Measurements from ENCODE around the gene ETS1.

The ETS1 gene

DNA sequence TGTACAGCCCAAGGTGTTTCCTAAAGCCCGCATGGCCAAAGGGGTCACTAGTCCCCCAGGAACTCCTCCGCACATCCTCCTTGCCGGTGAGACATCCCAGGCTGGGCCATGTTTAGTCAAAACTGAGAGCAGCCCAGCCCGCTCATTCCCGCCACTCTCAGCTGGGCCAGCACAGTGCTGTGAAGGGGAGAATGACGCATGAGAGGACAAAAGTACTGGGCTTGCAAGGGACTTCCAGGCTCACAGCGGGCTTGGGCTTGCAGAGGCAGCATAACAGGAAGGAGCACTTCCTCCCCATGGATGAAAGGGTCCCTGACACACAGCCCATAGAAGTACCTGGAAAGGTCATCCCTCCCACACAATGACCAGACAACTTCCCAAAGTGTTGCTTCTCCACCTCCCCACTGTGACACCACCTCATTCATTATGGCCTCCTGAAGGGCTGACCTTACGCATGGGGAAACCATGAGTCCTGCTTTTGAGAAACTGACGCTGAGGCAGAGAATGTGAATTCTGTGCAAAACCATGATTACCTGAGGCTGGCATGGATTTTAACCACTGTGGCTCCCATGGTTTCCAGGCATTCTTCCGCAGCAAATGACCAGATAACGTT is 19.1 kb downstream of the ETS1 start:
- no peak for TF ChIP-seq CTCF (IDR thresholded peaks at IDR 0.05; ENCODE audit: insufficient read depth, missing control alignments)
- FAIRE-seq (no peak), DNase-seq (ENCODE audit: insufficient read length, low spot score) (no peak)

- FAIRE-seq (no peak), DNase-seq (ENCODE audit: insufficient read length, low spot score) (no peak)
- no peak for TF ChIP-seq CTCF (IDR thresholded peaks at IDR 0.05; ENCODE audit: insufficient read depth, missing control alignments)
These were observed 20.2 kb downstream of the ETS1 start for GRCh38 chr11:128567130-128567529.

DNA sequence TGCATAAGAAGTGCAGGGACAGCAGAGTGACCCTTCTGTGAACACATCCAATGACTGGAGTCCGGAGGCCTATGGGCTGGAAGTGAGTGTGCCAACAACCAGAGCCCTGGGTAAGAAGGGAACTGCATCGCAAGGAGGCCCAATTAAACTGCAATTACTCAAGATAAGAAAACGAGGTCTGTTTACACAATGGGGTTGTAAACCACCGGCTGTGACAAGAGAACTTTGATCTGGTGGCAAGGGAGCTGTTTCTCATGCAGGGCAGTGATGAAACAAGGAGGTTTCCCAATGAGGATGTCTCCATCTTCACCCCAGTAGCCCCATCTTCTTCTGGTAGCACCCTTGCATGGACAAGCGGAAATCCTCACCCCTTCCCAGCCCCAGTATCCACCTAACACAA is 21.5 kb downstream of the ETS1 start:
- FAIRE-seq (no peak), DNase-seq (ENCODE audit: insufficient read length, low spot score) (no peak)
- no peak for TF ChIP-seq CTCF (IDR thresholded peaks at IDR 0.05; ENCODE audit: insufficient read depth, missing control alignments)

- TF ChIP-seq CTCF (IDR thresholded peaks at IDR 0.05; ENCODE audit: insufficient read depth, missing control alignments): no peak
- FAIRE-seq (no peak), DNase-seq (ENCODE audit: insufficient read length, low spot score) (no peak)
These were observed 22.6 kb downstream of the ETS1 start for GRCh38 chr11:128564642-128565245.

- no peak for TF ChIP-seq CTCF (IDR thresholded peaks at IDR 0.05; ENCODE audit: insufficient read depth, missing control alignments)
- FAIRE-seq (no peak), DNase-seq (ENCODE audit: insufficient read length, low spot score) (no peak)
These were observed 23.3 kb downstream of the ETS1 start for GRCh38 chr11:128563942-128564641.

- DNase-seq (ENCODE audit: insufficient read length, low spot score): no peak
- no peak for TF ChIP-seq CTCF (IDR thresholded peaks at IDR 0.05; ENCODE audit: insufficient read depth, missing control alignments)
- no peak for FAIRE-seq
These were observed 24.1 kb downstream of the ETS1 start for GRCh38 chr11:128563308-128563707.
